Stomach (tissue), 9 donors: ENCODE measurements around the gene HSD11B1. TPM values are rescaled to one million over a fixed set of nuclear protein-coding genes. Genes with fewer than 3 reads are reported as not detected.
A peak's percentile ranks its signal among the peaks of the same experiment; 100 is the strongest.

Source experiments
- DNase-seq, 2 donors: peaks; one replicate each; pipeline versions ENCODE4 v3.0.0 to v3.0.0-alpha.2; 2013 to 2019
- H3K27ac ChIP-seq, 5 donors: fragments of 200-600 bp in 4 of 5; sonication (generic) in 4 of 5; one replicate each; pipeline ENCODE4 v1.5.1; 2013 to 2019; ENCODE audit warnings: mild to moderate bottlenecking in 1 of 5, moderate library complexity in 1 of 5
- H3K27me3 ChIP-seq, 3 donors: fragments of 200-600 bp; sonication (generic); one replicate each; pipeline ENCODE4 v1.5.1; 2017 to 2019; ENCODE audit warnings: mixed run types in 1 of 3
- H3K36me3 ChIP-seq, 4 donors: fragments of 200-600 bp; sonication (generic); 1 replicate in 3 of 4; 2 replicates in 1 of 4; pipeline ENCODE4 v1.5.1; 2016 to 2019
- H3K4me1 ChIP-seq, 4 donors: fragments of 200-600 bp; sonication (generic); one replicate each; pipeline ENCODE4 v1.5.1; 2016 to 2019
- H3K4me3 ChIP-seq, 4 donors: fragments of 200-600 bp; sonication (generic) in 3 of 4; one replicate each; pipeline ENCODE4 v1.5.1; 2016 to 2019; ENCODE audit warnings: mild to moderate bottlenecking in 1 of 4
- H3K9me3 ChIP-seq, 4 donors: fragments of 200-600 bp; sonication (generic); one replicate each; pipeline ENCODE4 v1.5.1; 2016 to 2019
- EP300 ChIP-seq: sonication (generic); formaldehyde crosslinking; IDR thresholded peaks from one replicate; pipeline ENCODE4 v1.6.1; 2017; ENCODE audit warnings: antibody characterized with exemption
- POLR2A ChIP-seq, 4 donors: fragments of 450-650 bp; IDR thresholded peaks; one replicate each; pipeline ENCODE4 v1.6.1; 2016; ENCODE audit warnings: antibody characterized with exemption in 4 of 4, control low read depth in 2 of 4, mild to moderate bottlenecking in 1 of 4, moderate library complexity in 1 of 4
- POLR2AphosphoS5 ChIP-seq, 3 donors: sonication (generic); formaldehyde crosslinking; IDR thresholded peaks; one replicate each; pipeline ENCODE4 v1.6.1; 2016; ENCODE audit warnings: antibody characterized with exemption in 3 of 3
- WGBS, 5 donors: extraction: QIAGEN DNeasy Blood & Tissue Kit in 3 of 5; methylation state at CpG; one replicate each; pipeline versions ENCODE4 v1.1.5 to v1.1.7; 2013 to 2018; 5-methylcytosine and 5-hydroxymethylcytosine counted together
- intact Hi-C: fragments of 100-400 bp; cut with DNase I; formaldehyde crosslinking; loops from one replicate; pipeline ENCODE4 v1.15.1; 2023; ENCODE audit warnings: low total_unique reads
- polyA plus RNA-seq, 3 donors: library from polyadenylated mRNA; stranded (reverse); fragments of 200-250 nt; gene quantifications; one replicate each; pipeline ENCODE4 v1.2.3, GENCODE V29; 2013
- total RNA-seq, 5 donors: library from RNA; depleted of rRNA; stranded (reverse); fragments of >200 nt; gene quantifications; one replicate each; pipeline versions ENCODE4 v1.1.0 to v1.2.3, GENCODE V29; 2014 to 2016
- TF ChIP-seq, protein P1 (sequence below), 7 experiments: fragments of 450-650 bp in 4 of 7; fragments of 200-600 bp in 3 of 7; sonication (generic) in 3 of 7; IDR thresholded peaks; one replicate each; pipeline ENCODE4 v1.5.1; 2016 to 2019; ENCODE audit warnings: antibody characterized with exemption in 7 of 7, control low read depth in 2 of 7, mild to moderate bottlenecking in 1 of 7
- donor health status: healthy with polysubstance abuse.
- donor health status: Bipolar disorder and iron deficiency.
- donor health status: healthy.

Gene HSD11B1
- total and polyA plus RNA-seq, 8 donors, result 1.5 to 14.0 (median 2.6) TPM; not detected in 2

DNA sequence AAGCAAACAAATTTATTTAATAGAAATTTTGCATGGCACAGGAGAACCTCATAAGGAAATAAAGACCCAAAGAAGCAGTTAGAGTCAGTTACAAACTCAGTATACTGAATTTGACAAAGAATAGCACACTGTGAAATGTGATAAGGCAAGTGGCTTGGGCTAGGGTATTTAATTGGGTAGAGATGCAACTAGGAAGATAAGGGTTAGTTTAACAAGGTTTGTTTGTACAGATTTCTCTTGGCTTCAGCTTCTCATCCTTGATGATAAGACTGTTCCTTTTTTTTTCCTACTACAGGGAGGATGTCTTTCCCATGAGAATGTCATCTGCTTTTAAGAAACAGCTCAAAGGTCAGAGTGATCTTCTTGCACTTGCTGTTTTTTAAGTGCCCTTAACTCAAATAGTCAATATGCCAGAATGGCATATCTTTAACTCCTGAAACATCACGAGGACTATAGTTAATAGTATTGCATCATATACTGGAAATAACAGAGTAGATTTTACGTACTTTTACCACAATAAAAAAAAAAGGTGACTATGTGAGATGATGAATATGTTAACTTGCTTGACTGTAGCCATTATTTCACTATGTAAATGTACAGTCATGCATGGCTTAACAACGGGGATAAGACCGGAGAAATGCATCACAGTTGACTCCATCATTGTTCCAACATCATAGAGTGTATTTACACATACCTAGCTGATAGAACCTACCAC, 42.0 kb downstream of the HSD11B1 start:
- Histone ChIP-seq H3K27ac (no peak overlapping the region), H3K9me3 (no peaks in the 10 kb centered on the region), H3K27me3 (no peaks in the 10 kb centered on the region), H3K4me3 (no peak overlapping the region), H3K36me3 (no peaks in the 10 kb centered on the region), H3K4me1 (peaks cover 0 to 36% (median 16%) of the 10 kb centered on the region in 4 donors)
- 37 to 55% (median 53%) methylated on average over 4 of the region's 4 CpGs for WGBS, 5 donors
- intact Hi-C loops, result no loop called here
- DNase-seq, result no peak
- TF ChIP-seq POLR2AphosphoS5 (IDR thresholded peaks at IDR 0.05) (no peak), POLR2A (IDR thresholded peaks at IDR 0.05) (no peak), EP300 (no peak)
- TF ChIP-seq, protein P1, sequence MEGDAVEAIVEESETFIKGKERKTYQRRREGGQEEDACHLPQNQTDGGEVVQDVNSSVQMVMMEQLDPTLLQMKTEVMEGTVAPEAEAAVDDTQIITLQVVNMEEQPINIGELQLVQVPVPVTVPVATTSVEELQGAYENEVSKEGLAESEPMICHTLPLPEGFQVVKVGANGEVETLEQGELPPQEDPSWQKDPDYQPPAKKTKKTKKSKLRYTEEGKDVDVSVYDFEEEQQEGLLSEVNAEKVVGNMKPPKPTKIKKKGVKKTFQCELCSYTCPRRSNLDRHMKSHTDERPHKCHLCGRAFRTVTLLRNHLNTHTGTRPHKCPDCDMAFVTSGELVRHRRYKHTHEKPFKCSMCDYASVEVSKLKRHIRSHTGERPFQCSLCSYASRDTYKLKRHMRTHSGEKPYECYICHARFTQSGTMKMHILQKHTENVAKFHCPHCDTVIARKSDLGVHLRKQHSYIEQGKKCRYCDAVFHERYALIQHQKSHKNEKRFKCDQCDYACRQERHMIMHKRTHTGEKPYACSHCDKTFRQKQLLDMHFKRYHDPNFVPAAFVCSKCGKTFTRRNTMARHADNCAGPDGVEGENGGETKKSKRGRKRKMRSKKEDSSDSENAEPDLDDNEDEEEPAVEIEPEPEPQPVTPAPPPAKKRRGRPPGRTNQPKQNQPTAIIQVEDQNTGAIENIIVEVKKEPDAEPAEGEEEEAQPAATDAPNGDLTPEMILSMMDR (IDR thresholded peaks at IDR 0.05), result no peak

DNA sequence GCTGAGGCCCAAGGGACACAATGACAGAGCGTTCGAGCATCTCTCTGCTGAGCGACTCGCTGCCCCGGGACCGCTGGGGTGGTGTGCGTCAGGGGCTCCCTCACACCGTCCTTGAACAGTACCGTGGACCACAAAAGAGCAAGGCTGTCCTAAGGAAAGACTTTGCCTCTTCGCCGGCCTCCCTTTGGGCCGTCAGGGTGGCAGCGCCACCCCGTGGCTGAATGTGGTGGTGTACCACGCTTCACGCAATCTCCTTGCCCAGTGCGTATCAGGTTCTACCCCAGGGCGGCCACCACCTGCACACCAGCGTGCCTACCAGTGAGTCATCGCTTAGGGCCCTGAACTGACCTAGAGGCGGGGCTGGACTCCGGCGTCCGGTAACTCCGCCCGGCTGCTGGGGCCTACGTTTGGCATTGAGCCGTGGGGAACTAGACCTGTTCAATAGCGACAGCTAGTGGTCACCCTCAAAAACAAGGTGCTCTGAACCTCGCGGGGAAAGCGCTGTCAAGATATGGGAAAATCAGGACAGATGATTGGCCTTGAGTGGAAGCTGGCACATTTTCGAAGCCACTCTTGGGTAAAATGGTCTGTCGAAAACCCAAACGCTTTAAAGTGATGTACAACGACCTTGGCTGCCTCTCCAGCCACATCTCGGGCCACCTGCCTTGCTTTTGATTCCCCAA, 43.1 kb downstream of the HSD11B1 start:
- TF ChIP-seq EP300 (no peak), POLR2AphosphoS5 (IDR thresholded peaks at IDR 0.05) (peak in 2 of 3 donors; percentile 46 to 89)
- TF ChIP-seq, protein P1 (IDR thresholded peaks at IDR 0.05), result peak in 6 of 7 experiments; percentile 79 to 99 (median 91)
- intact Hi-C loops, result no loop called here
- no peaks in the 10 kb centered on the region for H3K36me3 ChIP-seq
- WGBS, 5 donors, result 9 to 21% (median 12%) methylated on average over 25 to 37 of the region's 37 CpGs
- no peaks in the 10 kb centered on the region for H3K27me3 ChIP-seq
- H3K27ac ChIP-seq, result peak overlapping the region; percentile 5 to 68 (median 58)
- peak; percentile 96 to 97 for DNase-seq
- H3K4me1 ChIP-seq, result peaks cover 0 to 25% (median 10%) of the 10 kb centered on the region in 4 donors
- peak overlapping the region; percentile 28 to 29 (median 28) for H3K4me3 ChIP-seq
- no peaks in the 10 kb centered on the region for H3K9me3 ChIP-seq

DNA sequence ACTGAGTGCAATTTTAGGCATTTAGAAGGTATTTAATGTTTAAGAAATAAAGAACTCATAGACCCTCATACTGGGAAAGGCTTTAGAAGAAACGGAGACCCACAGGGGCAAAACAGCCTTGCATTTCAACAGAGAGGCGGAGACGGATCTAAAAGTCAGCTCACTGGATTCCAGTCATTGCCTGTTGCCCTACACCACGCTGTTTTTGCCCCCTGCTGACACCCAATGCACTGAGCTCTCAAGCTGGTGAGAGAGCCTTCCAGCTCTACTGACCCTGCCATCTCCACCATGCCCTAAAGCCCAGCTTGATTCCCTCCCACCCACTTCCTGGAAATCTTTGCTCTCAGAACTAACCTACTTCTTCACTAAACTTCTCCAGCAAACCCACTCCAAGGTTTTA, 44.0 kb downstream of the HSD11B1 start:
- H3K4me1 ChIP-seq, result peaks cover 0 to 21% (median 7%) of the 10 kb centered on the region in 4 donors
- TF ChIP-seq POLR2A (IDR thresholded peaks at IDR 0.05) (no peak), POLR2AphosphoS5 (IDR thresholded peaks at IDR 0.05) (no peak), EP300 (no peak)
- TF ChIP-seq, protein P1 (IDR thresholded peaks at IDR 0.05), result no peak
- no peaks in the 10 kb centered on the region for H3K27me3 ChIP-seq
- WGBS, 5 donors, result 57 to 76% (median 72%) methylated on average over 4 of the region's 4 CpGs
- H3K4me3 ChIP-seq, result no peak overlapping the region
- DNase-seq, result no peak
- intact Hi-C loops, result no loop called here
- no peaks in the 10 kb centered on the region for H3K9me3 ChIP-seq
- H3K36me3 ChIP-seq, result no peaks in the 10 kb centered on the region
- H3K27ac ChIP-seq, result peak overlapping the region in 1 of 5 donors; percentile 65

DNA sequence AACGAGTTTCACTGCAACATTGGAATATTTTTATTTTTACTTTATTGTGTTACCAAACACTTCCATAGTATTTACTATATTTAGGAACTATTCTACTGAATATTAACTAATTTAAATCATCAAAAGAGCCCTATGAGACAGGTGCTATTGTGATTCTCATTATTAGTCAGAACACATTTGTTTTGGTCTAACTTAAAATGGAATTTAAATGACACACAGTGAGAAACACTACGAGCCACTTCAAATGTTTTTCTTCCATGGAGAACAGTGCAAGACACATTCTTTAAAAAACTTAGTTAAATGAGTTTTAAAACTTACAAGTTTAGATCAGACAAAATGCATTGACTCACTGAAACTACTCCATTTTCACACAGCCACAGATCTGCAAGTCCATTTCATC, 44.6 kb downstream of the HSD11B1 start:
- WGBS, 5 donors, result 67 to 76% (median 69%) methylated on average over 2 of the region's 2 CpGs
- intact Hi-C loops, result no loop called here
- DNase-seq, result no peak
- Histone ChIP-seq H3K36me3 (no peaks in the 10 kb centered on the region), H3K4me1 (peaks cover 0 to 21% (median 7%) of the 10 kb centered on the region in 4 donors), H3K9me3 (no peaks in the 10 kb centered on the region), H3K27me3 (no peaks in the 10 kb centered on the region), H3K27ac (no peak overlapping the region), H3K4me3 (no peak overlapping the region)
- no peak for TF ChIP-seq POLR2A (IDR thresholded peaks at IDR 0.05)
